HCT116 (cell line): Measurements from ENCODE around the gene SLC47A2. TPM values are rescaled to one million over a fixed set of nuclear protein-coding genes. Genes with fewer than 3 reads are reported as not detected.

ENCODE experiments used
- ATAC-seq: fragments of 200-7000 bp; cut with Tn5 transposase; 2 replicates; pipeline ENCODE4 v1.9.1; 2020; ENCODE audit warnings: mild to moderate bottlenecking, moderate library complexity
- BruUV-seq: library from RNA; stranded (reverse); fragments of 400-500 nt; replicated peaks from 2 replicates; lab custom pipeline; 2021; lab: Mats Ljungman, UMichigan
- CTCF ChIA-PET: fragments of 300-600 bp; sonication (Branson Sonifier 250); formaldehyde crosslinking; loops from one replicate; lab custom pipeline; 2021; ENCODE audit warnings: antibody characterized with exemption; lab: Charles Lee
- POLR2A ChIA-PET: fragments of 300-600, 350-600 bp; sonication (Branson Sonifier 250); formaldehyde crosslinking; loops from one replicate; lab custom pipeline; 2021; ENCODE audit warnings: antibody characterized with exemption; lab: Charles Lee
- RAD21 ChIA-PET, 2 experiments: fragments of 300-600 bp; sonication (Branson Sonifier 250); formaldehyde crosslinking; loops; one replicate each; lab custom pipeline; 2023; ENCODE audit warnings: low total read pairs in 2 of 2; ENCODE audit not compliant: uncharacterized antibody in 2 of 2, unreplicated experiment in 2 of 2, low non-redundant PET in 1 of 2; lab: Charles Lee
- DNase-seq: peaks from one replicate; pipeline ENCODE4 v3.0.0-alpha.2; 2010; ENCODE audit warnings: low read depth, low spot score
- H2AFZ ChIP-seq: fragments of 200-600 bp; shearing (Covaris generic), sonication (generic); 2 replicates; pipeline ENCODE4 v1.6.1; 2017; ENCODE audit warnings: low read depth, mixed run types, mixed read lengths, antibody characterized with exemption, low read length; ENCODE audit not compliant: poor library complexity, severe bottlenecking
- H3K27ac ChIP-seq: 2 replicates; pipeline ENCODE4 v1.5.1; 2012; ENCODE audit warnings: low read depth, low read length
- H3K27me3 ChIP-seq: fragments of 200-600 bp; sonication (generic); 2 replicates; pipeline ENCODE4 v1.6.1; 2016; ENCODE audit warnings: mixed run types, low read length, mixed read lengths; ENCODE audit not compliant: insufficient read depth
- H3K36me3 ChIP-seq, 2 experiments: fragments of 200-500 bp in 1 of 2; fragments of 200-600 bp in 1 of 2; sonication (Bioruptor generic) in 1 of 2; sonication (generic) in 1 of 2; 2 replicates each; pipeline versions ENCODE4 v1.5.1 to v1.6.1; 2014 to 2016; ENCODE audit warnings: low read length in 2 of 2, inconsistent platforms in 1 of 2, mixed read lengths in 1 of 2, mixed run types in 1 of 2; ENCODE audit not compliant: insufficient read depth in 2 of 2, control insufficient read depth in 1 of 2
- H3K4me1 ChIP-seq, 2 experiments: fragments of 200-600 bp in 1 of 2; sonication (generic) in 1 of 2; 2 replicates each; pipeline versions ENCODE4 v1.5.1 to v1.6.1; 2012 to 2017; ENCODE audit warnings: low read length in 2 of 2, inconsistent platforms in 1 of 2, mild to moderate bottlenecking in 1 of 2, mixed read lengths in 1 of 2, mixed run types in 1 of 2, moderate library complexity in 1 of 2; ENCODE audit not compliant: insufficient read depth in 2 of 2, control insufficient read depth in 1 of 2
- H3K4me2 ChIP-seq: fragments of 200-600 bp; sonication (generic); 2 replicates; pipeline ENCODE4 v1.6.1; 2017; ENCODE audit warnings: mixed run types, low read length, mixed read lengths
- H3K4me3 ChIP-seq, 2 experiments: fragments of 200-600 bp in 1 of 2; sonication (generic) in 1 of 2; replicated peaks in 1 of 2; 2 replicates each; pipeline ENCODE4 v1.5.1; 2011 to 2016; ENCODE audit warnings: low read length in 2 of 2, control low read depth in 1 of 2, low read depth in 1 of 2, mild to moderate bottlenecking in 1 of 2, mixed read lengths in 1 of 2, mixed run types in 1 of 2
- H3K79me2 ChIP-seq: fragments of 200-600 bp; sonication (generic); 2 replicates; pipeline ENCODE4 v1.6.1; 2017; ENCODE audit warnings: mild to moderate bottlenecking, mixed run types, low read length, moderate library complexity, mixed read lengths; ENCODE audit not compliant: insufficient read depth
- H3K9ac ChIP-seq: fragments of 200-600 bp; sonication (generic); 2 replicates; pipeline ENCODE4 v1.6.1; 2016; ENCODE audit warnings: low read length, mixed read lengths
- H3K9me2 ChIP-seq: fragments of 200-600 bp; sonication (generic), shearing (Covaris generic); 2 replicates; pipeline ENCODE4 v1.6.1; 2017; ENCODE audit warnings: mixed run types, mild to moderate bottlenecking, moderate library complexity; ENCODE audit not compliant: insufficient read depth
- H3K9me3 ChIP-seq, 2 experiments: fragments of 200-500 bp in 1 of 2; fragments of 200-600 bp in 1 of 2; sonication (Bioruptor generic) in 1 of 2; sonication (generic) in 1 of 2; 2 replicates each; pipeline ENCODE4 v1.6.1; 2014 to 2017; ENCODE audit warnings: low read length in 2 of 2, mixed read lengths in 2 of 2, inconsistent platforms in 1 of 2, low read depth in 1 of 2, mild to moderate bottlenecking in 1 of 2, mixed run types in 1 of 2, moderate library complexity in 1 of 2; ENCODE audit not compliant: control insufficient read depth in 1 of 2, insufficient read depth in 1 of 2
- H4K20me1 ChIP-seq: fragments of 200-600 bp; sonication (generic), shearing (Covaris generic); 2 replicates; pipeline ENCODE4 v1.6.1; 2017; ENCODE audit warnings: mixed run types, mild to moderate bottlenecking, moderate library complexity; ENCODE audit not compliant: insufficient read depth
- CEBPB ChIP-seq: IDR thresholded peaks from 2 replicates; pipeline ENCODE4 v1.6.1; 2012; ENCODE audit warnings: low read depth
- EGR1 ChIP-seq: IDR thresholded peaks from 2 replicates; pipeline ENCODE4 v1.6.1; 2012; ENCODE audit warnings: low read depth
- EZH2 ChIP-seq: fragments of 200-600 bp; sonication (generic); IDR thresholded peaks from 2 replicates; pipeline ENCODE4 v1.6.1; 2017; ENCODE audit warnings: antibody characterized with exemption, mixed run types
- EZH2phosphoT487 ChIP-seq: fragments of 200-600 bp; IDR thresholded peaks from 2 replicates; pipeline ENCODE4 v1.6.1; 2018; ENCODE audit warnings: antibody characterized with exemption, borderline replicate concordance
- FOSL1 ChIP-seq: IDR thresholded peaks from 2 replicates; pipeline ENCODE4 v1.6.1; 2012; ENCODE audit warnings: low read depth
- POLR2AphosphoS5 ChIP-seq: IDR thresholded peaks from 2 replicates; pipeline ENCODE4 v1.6.1; 2011; ENCODE audit warnings: mild to moderate bottlenecking, low read depth, low read length, moderate library complexity
- SP1 ChIP-seq: IDR thresholded peaks from 2 replicates; pipeline ENCODE4 v1.6.1; 2012; ENCODE audit warnings: low read depth
- SRF ChIP-seq: IDR thresholded peaks from 2 replicates; pipeline ENCODE4 v1.6.1; 2012; ENCODE audit warnings: low read depth
- TCF7L2 ChIP-seq: IDR thresholded peaks from 2 replicates; pipeline ENCODE4 v1.7.0; 2011; ENCODE audit warnings: borderline replicate concordance, inconsistent platforms; ENCODE audit not compliant: insufficient read depth, insufficient read length; ENCODE audit errors: extremely low read depth
- YY1 ChIP-seq: IDR thresholded peaks from 2 replicates; pipeline ENCODE4 v1.6.1; 2011; ENCODE audit warnings: low read length, low read depth, moderate library complexity, mild to moderate bottlenecking; ENCODE audit not compliant: insufficient replicate concordance; ENCODE audit errors: extremely low read depth
- ZFX ChIP-seq: fragments of 450-650 bp; IDR thresholded peaks from 2 replicates; pipeline ENCODE4 v1.6.1; 2017
- ZNF274 ChIP-seq: fragments of 200-500 bp; sonication (Bioruptor generic); IDR thresholded peaks from 2 replicates; pipeline ENCODE4 v1.6.1; 2014; ENCODE audit warnings: mild to moderate bottlenecking, low read depth, low read length, inconsistent platforms
- intact Hi-C: fragments of 100-400 bp; cut with micrococcal nuclease; formaldehyde crosslinking; loops from 2 replicates; pipeline ENCODE4 v1.10.0; 2022
- total RNA-seq: library from RNA; stranded (reverse); gene quantifications from one replicate; pipeline ENCODE4 v1.2.1, GENCODE V29; 2021; ENCODE audit not compliant: unreplicated experiment
- TF ChIP-seq, protein P1 (sequence below): IDR thresholded peaks from 2 replicates; pipeline ENCODE4 v1.6.1; 2012
- TF ChIP-seq, protein P2 (sequence below), 3 experiments: fragments of 200-600 bp in 1 of 3; sonication (generic) in 1 of 3; IDR thresholded peaks in 2 of 3; conservative IDR thresholded peaks in 1 of 3; 2 replicates each; pipeline ENCODE4 v1.5.1; 2012 to 2017; ENCODE audit warnings: low read depth in 2 of 3, low read length in 2 of 3, antibody characterized with exemption in 1 of 3, borderline replicate concordance in 1 of 3, control low read depth in 1 of 3, mild to moderate bottlenecking in 1 of 3, mixed read lengths in 1 of 3, mixed run types in 1 of 3, moderate library complexity in 1 of 3; ENCODE audit not compliant: insufficient read depth in 1 of 3
- TF ChIP-seq, protein P3 (sequence below): IDR thresholded peaks from 2 replicates; pipeline ENCODE4 v1.6.1; 2011; ENCODE audit warnings: mild to moderate bottlenecking, low read length, moderate library complexity; ENCODE audit not compliant: insufficient replicate concordance; ENCODE audit errors: extremely low read depth

The SLC47A2 gene
- total RNA-seq, 1 experiment from 2014 or later, result not detected

- TF ChIP-seq, protein P1, sequence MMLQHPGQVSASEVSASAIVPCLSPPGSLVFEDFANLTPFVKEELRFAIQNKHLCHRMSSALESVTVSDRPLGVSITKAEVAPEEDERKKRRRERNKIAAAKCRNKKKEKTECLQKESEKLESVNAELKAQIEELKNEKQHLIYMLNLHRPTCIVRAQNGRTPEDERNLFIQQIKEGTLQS, result no peak
- no peak for TF ChIP-seq CEBPB
- TF ChIP-seq FOSL1, result no peak
- TF ChIP-seq ZNF274, result no peak
- no peak for TF ChIP-seq EZH2phosphoT487
Observed at GRCh38 chr17:19648475-19649273, 67.7 kb downstream of the SLC47A2 start, which contains the start of gene ALDH3A2 (continued).

- Histone ChIP-seq H3K4me3 (peak overlapping the region; percentile 52 to 69), H2AFZ (no peak overlapping the region), H3K9me3 (no peaks in the 10 kb centered on the region), H3K9me2 (no peaks in the 10 kb centered on the region), H3K4me2 (peak overlapping the region; percentile 70), H3K9ac (peak overlapping the region; percentile 67), H3K27ac (peak overlapping the region; percentile 99), H4K20me1 (no peaks in the 10 kb centered on the region), H3K4me1 (peaks cover 61 to 82% of the 10 kb centered on the region in 2 experiments), H3K36me3 (peaks cover 0 to 8% of the 10 kb centered on the region in 2 experiments; a peak in 2 of 4 replicates), H3K79me2 (peaks cover 40% of the 10 kb centered on the region), H3K27me3 (no peaks in the 10 kb centered on the region)
- TF ChIP-seq ZFX, result no peak
- TF ChIP-seq YY1, result no peak
- TF ChIP-seq SP1, result no peak
- no peak for TF ChIP-seq TCF7L2
- TF ChIP-seq, protein P2, sequence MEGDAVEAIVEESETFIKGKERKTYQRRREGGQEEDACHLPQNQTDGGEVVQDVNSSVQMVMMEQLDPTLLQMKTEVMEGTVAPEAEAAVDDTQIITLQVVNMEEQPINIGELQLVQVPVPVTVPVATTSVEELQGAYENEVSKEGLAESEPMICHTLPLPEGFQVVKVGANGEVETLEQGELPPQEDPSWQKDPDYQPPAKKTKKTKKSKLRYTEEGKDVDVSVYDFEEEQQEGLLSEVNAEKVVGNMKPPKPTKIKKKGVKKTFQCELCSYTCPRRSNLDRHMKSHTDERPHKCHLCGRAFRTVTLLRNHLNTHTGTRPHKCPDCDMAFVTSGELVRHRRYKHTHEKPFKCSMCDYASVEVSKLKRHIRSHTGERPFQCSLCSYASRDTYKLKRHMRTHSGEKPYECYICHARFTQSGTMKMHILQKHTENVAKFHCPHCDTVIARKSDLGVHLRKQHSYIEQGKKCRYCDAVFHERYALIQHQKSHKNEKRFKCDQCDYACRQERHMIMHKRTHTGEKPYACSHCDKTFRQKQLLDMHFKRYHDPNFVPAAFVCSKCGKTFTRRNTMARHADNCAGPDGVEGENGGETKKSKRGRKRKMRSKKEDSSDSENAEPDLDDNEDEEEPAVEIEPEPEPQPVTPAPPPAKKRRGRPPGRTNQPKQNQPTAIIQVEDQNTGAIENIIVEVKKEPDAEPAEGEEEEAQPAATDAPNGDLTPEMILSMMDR (IDR thresholded peaks at IDR 0.05 in 2 of 3, conservative IDR thresholded peaks at IDR 0.05 in 1 of 3; ENCODE audit: borderline replicate concordance in 1 of 3, insufficient read depth in 1 of 3, low read depth in 2 of 3, low read length in 2 of 3), result no peak
- no peak for TF ChIP-seq POLR2AphosphoS5
- no peak for TF ChIP-seq CEBPB
- TF ChIP-seq FOSL1, result no peak
- no peak for TF ChIP-seq EGR1
- TF ChIP-seq EZH2, result no peak
- TF ChIP-seq, protein P3, sequence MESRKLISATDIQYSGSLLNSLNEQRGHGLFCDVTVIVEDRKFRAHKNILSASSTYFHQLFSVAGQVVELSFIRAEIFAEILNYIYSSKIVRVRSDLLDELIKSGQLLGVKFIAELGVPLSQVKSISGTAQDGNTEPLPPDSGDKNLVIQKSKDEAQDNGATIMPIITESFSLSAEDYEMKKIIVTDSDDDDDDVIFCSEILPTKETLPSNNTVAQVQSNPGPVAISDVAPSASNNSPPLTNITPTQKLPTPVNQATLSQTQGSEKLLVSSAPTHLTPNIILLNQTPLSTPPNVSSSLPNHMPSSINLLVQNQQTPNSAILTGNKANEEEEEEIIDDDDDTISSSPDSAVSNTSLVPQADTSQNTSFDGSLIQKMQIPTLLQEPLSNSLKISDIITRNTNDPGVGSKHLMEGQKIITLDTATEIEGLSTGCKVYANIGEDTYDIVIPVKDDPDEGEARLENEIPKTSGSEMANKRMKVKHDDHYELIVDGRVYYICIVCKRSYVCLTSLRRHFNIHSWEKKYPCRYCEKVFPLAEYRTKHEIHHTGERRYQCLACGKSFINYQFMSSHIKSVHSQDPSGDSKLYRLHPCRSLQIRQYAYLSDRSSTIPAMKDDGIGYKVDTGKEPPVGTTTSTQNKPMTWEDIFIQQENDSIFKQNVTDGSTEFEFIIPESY, result no peak
- TF ChIP-seq SRF, result no peak
- TSS peak; percentile 58 for BruUV-seq
- ChIA-PET POLR2A (interaction anchor here (0.7 to 2.1 kb wide), 13 partner anchors 22 to 285 kb away, joined by 3 to 13 read pairs (median 3); partner anchors contain the start of genes B9D1 and MAPK7), RAD21 (interaction anchor here (0.8 to 1.4 kb wide), 4 partner anchors 105 to 134 kb away, joined by 3 to 4 read pairs (median 4); no protein-coding TSS in a partner anchor), CTCF (interaction anchor here (1.0 to 1.9 kb wide), 9 partner anchors 14 to 285 kb away, joined by 3 to 11 read pairs (median 5); partner anchors contain the start of genes B9D1 and MAPK7)
- intact Hi-C loops, result loop anchor here (5.0 kb wide), 2 partner anchors 104 to 141 kb away; no protein-coding TSS in a partner anchor
- ATAC-seq (peak; percentile 5), DNase-seq (peak; percentile 23)
Observed at GRCh38 chr17:19647697-19648474, 68.5 kb downstream of the SLC47A2 start.
